HepG2 (cell line): Measurements from ENCODE around the gene TTN. TPM values are rescaled to one million over a fixed set of nuclear protein-coding genes. Genes with fewer than 3 reads are reported as not detected.

Source experiments
- CAMTA2 ChIP-seq: sonication (generic); formaldehyde crosslinking; IDR thresholded peaks from 2 replicates; pipeline ENCODE4 v1.4.0; 2020; ENCODE audit warnings: mild to moderate bottlenecking, missing genetic modification reagents, borderline replicate concordance
- CREB1 ChIP-seq, 2 experiments: fragments of 450-650 bp in 1 of 2; IDR thresholded peaks; 2 replicates each; pipeline ENCODE4 v1.6.1; 2016 to 2017; ENCODE audit warnings: control low read depth in 1 of 2, mild to moderate bottlenecking in 1 of 2, missing compliant biosample characterization in 1 of 2, missing genetic modification characterization in 1 of 2
- FOSL2 ChIP-seq: sonication (generic); formaldehyde crosslinking; IDR thresholded peaks from 2 replicates; pipeline ENCODE4 v1.4.0; 2020; ENCODE audit warnings: missing genetic modification reagents
- HOXA7 ChIP-seq: sonication (generic); formaldehyde crosslinking; IDR thresholded peaks from 2 replicates; pipeline ENCODE4 v1.8.1; 2022; ENCODE audit warnings: mild to moderate bottlenecking, missing genetic modification reagents, moderate library complexity
- KDM5B ChIP-seq: sonication (generic); formaldehyde crosslinking; IDR thresholded peaks from 2 replicates; pipeline ENCODE4 v1.4.0; 2020; ENCODE audit warnings: missing genetic modification reagents, mild to moderate bottlenecking, borderline replicate concordance
- KLF13 ChIP-seq: sonication (generic); formaldehyde crosslinking; IDR thresholded peaks from 2 replicates; pipeline ENCODE4 v1.4.0; 2020; ENCODE audit warnings: mild to moderate bottlenecking, missing genetic modification reagents
- POLR2A ChIP-seq, 2 experiments: IDR thresholded peaks; 2 replicates each; pipeline ENCODE4 v1.6.1; 2011; ENCODE audit warnings: low read depth in 2 of 2, low read length in 2 of 2, mild to moderate bottlenecking in 1 of 2, moderate library complexity in 1 of 2; ENCODE audit not compliant: insufficient read depth in 1 of 2
- SOX13 ChIP-seq, 3 experiments: fragments of 450-650 bp in 1 of 3; sonication (generic) in 1 of 3; formaldehyde crosslinking in 1 of 3; IDR thresholded peaks in 2 of 3; conservative IDR thresholded peaks in 1 of 3; 2 replicates each; pipeline versions ENCODE4 v1.5.0 to v1.6.1; 2016 to 2020; ENCODE audit warnings: antibody characterized with exemption in 1 of 3, mild to moderate bottlenecking in 1 of 3, missing compliant biosample characterization in 1 of 3, missing genetic modification reagents in 1 of 3, moderate library complexity in 1 of 3
- U2AF1 ChIP-seq: fragments of 200-400 bp; formaldehyde crosslinking; optimal IDR thresholded peaks from 2 replicates; pipeline ENCODE3; 2017; ENCODE audit warnings: mild to moderate bottlenecking, low read depth, low read length
- ZBTB8A ChIP-seq: sonication (generic); formaldehyde crosslinking; IDR thresholded peaks from 2 replicates; pipeline ENCODE4 v1.4.0; 2020; ENCODE audit warnings: mild to moderate bottlenecking, low read depth, missing genetic modification reagents, borderline replicate concordance
- ZNF138 ChIP-seq: sonication (generic); formaldehyde crosslinking; IDR thresholded peaks from 2 replicates; pipeline ENCODE4 v1.5.0; 2020; ENCODE audit warnings: mild to moderate bottlenecking, low read depth, missing genetic modification reagents
- ZNF317 ChIP-seq: sonication (generic); formaldehyde crosslinking; IDR thresholded peaks from 2 replicates; pipeline ENCODE4 v1.5.0; 2020; ENCODE audit warnings: mild to moderate bottlenecking, missing genetic modification reagents
- ZNF329 ChIP-seq: sonication (generic); formaldehyde crosslinking; IDR thresholded peaks from 2 replicates; pipeline ENCODE4 v1.9.0; 2021; ENCODE audit warnings: low read depth, mild to moderate bottlenecking, missing genetic modification reagents
- ZNF644 ChIP-seq: IDR thresholded peaks from 2 replicates; pipeline ENCODE4 v1.6.1; 2016; ENCODE audit warnings: low read depth
- ZNF768 ChIP-seq: sonication (generic); formaldehyde crosslinking; IDR thresholded peaks from 2 replicates; pipeline ENCODE4 v1.4.0; 2020; ENCODE audit warnings: missing genetic modification reagents
- ZNF782 ChIP-seq: sonication (generic); formaldehyde crosslinking; IDR thresholded peaks from 2 replicates; pipeline ENCODE4 v1.4.0; 2020; ENCODE audit warnings: missing genetic modification reagents, mild to moderate bottlenecking, borderline replicate concordance
- polyA plus RNA-seq, 8 experiments: library from polyadenylated mRNA; depleted of rRNA in 3 of 8; stranded (reverse) in 7 of 8; unstranded in 1 of 8; fragments of >200 nt; fragmentation: Illumina TruSeq in 4 of 8; extraction: Trizol in 4 of 8; gene quantifications; 2 replicates each; pipeline versions ENCODE4 v1.2.1 to v1.2.3, GENCODE V29; 2011 to 2016; ENCODE audit warnings: low read depth in 4 of 8, missing spikeins in 1 of 8, mixed read lengths in 1 of 8; ENCODE audit not compliant: insufficient read depth in 1 of 8
- total RNA-seq, 5 experiments: library from RNA; depleted of rRNA; stranded (reverse); fragments of >200 nt; fragmentation: Illumina TruSeq; extraction: Trizol; gene quantifications; 2 replicates each; pipeline ENCODE4 v1.2.3, GENCODE V29; 2016; ENCODE audit warnings: low read depth in 1 of 5
- TF ChIP-seq, protein P1 (sequence below): sonication (generic); formaldehyde crosslinking; IDR thresholded peaks from 2 replicates; pipeline ENCODE4 v1.5.0; 2020; ENCODE audit warnings: mild to moderate bottlenecking, missing genetic modification reagents
- TF ChIP-seq, protein P2 (sequence below): IDR thresholded peaks from 2 replicates; pipeline ENCODE4 v1.6.1; 2012; ENCODE audit warnings: inconsistent platforms
- TF ChIP-seq, protein P3 (sequence below): sonication (generic); formaldehyde crosslinking; IDR thresholded peaks from 2 replicates; pipeline ENCODE4 v1.9.0; 2021; ENCODE audit warnings: missing genetic modification reagents, borderline replicate concordance
- TF ChIP-seq, protein P4 (sequence below): sonication (generic); formaldehyde crosslinking; IDR thresholded peaks from 2 replicates; pipeline ENCODE4 v1.5.1; 2020; ENCODE audit warnings: mild to moderate bottlenecking, missing genetic modification reagents, borderline replicate concordance
- TF ChIP-seq, protein P5 (sequence below): sonication (generic); formaldehyde crosslinking; IDR thresholded peaks from 2 replicates; pipeline ENCODE4 v1.4.0; 2020; ENCODE audit warnings: missing genetic modification reagents

TTN gene
- total and polyA plus RNA-seq, 2 of the 13 experiments (the other 11 are each of a cell fraction or from before 2014, with no cell fraction given) = under 0.01 TPM

DNA sequence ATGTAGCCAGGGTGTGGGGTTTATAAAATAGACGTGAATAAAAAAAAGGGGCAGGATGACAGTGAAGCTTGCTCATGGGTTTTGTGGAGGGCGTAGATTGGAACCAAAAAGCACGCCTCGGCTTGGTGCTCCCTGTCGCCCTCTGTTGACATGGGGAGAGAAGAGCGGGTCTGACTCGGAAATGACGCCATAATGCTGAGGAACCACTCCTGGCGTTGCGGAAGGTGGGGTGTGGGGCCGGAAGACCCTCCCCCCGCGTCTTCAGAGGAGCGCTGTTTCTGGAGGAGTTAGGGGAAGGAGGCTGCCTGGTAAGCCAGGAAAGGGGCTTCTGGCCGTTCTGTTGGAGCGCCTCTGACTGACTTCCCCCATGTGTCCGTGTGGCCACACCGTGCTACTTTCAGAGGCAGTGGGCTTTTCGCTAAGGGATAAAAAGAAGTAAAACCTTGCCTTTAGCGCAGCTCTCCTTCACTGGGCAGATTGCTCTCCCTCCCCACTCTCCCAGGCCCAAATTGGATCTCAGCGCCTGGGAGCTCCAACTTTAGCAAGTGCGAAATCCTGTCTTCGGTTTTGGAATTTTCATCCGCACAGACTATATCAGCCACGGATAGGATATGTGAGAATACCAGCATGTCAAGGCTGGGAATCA lies 284.1 kb downstream of the TTN start (continued):
- TF ChIP-seq, protein P1, sequence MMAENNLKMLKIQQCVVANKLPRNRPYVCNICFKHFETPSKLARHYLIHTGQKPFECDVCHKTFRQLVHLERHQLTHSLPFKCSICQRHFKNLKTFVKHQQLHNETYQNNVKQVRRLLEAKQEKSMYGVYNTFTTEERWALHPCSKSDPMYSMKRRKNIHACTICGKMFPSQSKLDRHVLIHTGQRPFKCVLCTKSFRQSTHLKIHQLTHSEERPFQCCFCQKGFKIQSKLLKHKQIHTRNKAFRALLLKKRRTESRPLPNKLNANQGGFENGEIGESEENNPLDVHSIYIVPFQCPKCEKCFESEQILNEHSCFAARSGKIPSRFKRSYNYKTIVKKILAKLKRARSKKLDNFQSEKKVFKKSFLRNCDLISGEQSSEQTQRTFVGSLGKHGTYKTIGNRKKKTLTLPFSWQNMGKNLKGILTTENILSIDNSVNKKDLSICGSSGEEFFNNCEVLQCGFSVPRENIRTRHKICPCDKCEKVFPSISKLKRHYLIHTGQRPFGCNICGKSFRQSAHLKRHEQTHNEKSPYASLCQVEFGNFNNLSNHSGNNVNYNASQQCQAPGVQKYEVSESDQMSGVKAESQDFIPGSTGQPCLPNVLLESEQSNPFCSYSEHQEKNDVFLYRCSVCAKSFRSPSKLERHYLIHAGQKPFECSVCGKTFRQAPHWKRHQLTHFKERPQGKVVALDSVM = no peak
- TF ChIP-seq ZNF329 (CRISPR knock-in tag) (no peak), ZNF782 (CRISPR knock-in tag) (no peak), ZNF768 (CRISPR knock-in tag) (no peak), FOSL2 (CRISPR knock-in tag) (peak; percentile 43; the same call in 1 of the 2 replicates), SOX13 (IDR thresholded peaks at IDR 0.05) (no peak), SOX13 (CRISPR knock-in tag; conservative IDR thresholded peaks at IDR 0.05 in 1 of 2, IDR thresholded peaks at IDR 0.05 in 1 of 2) (0 out of 4 replicates have a peak, but pooled peaks of 1 of the 2 experiments have one; percentile 7), ZNF317 (CRISPR knock-in tag) (no peak), U2AF1 (no peak), CAMTA2 (no peak), ZBTB8A (CRISPR knock-in tag) (no peak), KDM5B (CRISPR knock-in tag) (no peak), ZNF644 (CRISPR knock-in tag) (peak; percentile 58; the same call in 1 of the 2 replicates), CREB1 (IDR thresholded peaks at IDR 0.05) (peak; percentile 72), CREB1 (CRISPR knock-in tag; IDR thresholded peaks at IDR 0.05) (peak; percentile 94), HOXA7 (CRISPR knock-in tag) (no peak), POLR2A (IDR thresholded peaks at IDR 0.05; ENCODE audit: insufficient read depth in 1 of 2, low read depth in 2 of 2, low read length in 2 of 2) (peak; percentile 27 to 79; a peak in 3 of 4 replicates), ZNF138 (CRISPR knock-in tag) (no peak), KLF13 (CRISPR knock-in tag) (no peak)
- TF ChIP-seq, protein P2, sequence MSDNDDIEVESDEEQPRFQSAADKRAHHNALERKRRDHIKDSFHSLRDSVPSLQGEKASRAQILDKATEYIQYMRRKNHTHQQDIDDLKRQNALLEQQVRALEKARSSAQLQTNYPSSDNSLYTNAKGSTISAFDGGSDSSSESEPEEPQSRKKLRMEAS = peak; percentile 55
- TF ChIP-seq, protein P3, sequence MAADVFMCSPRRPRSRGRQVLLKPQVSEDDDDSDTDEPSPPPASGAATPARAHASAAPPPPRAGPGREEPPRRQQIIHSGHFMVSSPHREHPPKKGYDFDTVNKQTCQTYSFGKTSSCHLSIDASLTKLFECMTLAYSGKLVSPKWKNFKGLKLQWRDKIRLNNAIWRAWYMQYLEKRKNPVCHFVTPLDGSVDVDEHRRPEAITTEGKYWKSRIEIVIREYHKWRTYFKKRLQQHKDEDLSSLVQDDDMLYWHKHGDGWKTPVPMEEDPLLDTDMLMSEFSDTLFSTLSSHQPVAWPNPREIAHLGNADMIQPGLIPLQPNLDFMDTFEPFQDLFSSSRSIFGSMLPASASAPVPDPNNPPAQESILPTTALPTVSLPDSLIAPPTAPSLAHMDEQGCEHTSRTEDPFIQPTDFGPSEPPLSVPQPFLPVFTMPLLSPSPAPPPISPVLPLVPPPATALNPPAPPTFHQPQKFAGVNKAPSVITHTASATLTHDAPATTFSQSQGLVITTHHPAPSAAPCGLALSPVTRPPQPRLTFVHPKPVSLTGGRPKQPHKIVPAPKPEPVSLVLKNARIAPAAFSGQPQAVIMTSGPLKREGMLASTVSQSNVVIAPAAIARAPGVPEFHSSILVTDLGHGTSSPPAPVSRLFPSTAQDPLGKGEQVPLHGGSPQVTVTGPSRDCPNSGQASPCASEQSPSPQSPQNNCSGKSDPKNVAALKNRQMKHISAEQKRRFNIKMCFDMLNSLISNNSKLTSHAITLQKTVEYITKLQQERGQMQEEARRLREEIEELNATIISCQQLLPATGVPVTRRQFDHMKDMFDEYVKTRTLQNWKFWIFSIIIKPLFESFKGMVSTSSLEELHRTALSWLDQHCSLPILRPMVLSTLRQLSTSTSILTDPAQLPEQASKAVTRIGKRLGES = no peak
- TF ChIP-seq, protein P4, sequence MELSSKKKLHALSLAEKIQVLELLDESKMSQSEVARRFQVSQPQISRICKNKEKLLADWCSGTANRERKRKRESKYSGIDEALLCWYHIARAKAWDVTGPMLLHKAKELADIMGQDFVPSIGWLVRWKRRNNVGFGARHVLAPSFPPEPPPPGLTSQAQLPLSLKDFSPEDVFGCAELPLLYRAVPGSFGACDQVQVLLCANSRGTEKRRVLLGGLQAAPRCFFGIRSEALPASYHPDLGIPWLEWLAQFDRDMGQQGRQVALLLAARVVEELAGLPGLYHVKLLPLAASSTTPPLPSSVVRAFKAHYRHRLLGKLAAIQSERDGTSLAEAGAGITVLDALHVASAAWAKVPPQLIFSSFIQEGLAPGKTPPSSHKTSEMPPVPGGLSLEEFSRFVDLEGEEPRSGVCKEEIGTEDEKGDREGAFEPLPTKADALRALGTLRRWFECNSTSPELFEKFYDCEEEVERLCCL = no peak
- TF ChIP-seq, protein P5, sequence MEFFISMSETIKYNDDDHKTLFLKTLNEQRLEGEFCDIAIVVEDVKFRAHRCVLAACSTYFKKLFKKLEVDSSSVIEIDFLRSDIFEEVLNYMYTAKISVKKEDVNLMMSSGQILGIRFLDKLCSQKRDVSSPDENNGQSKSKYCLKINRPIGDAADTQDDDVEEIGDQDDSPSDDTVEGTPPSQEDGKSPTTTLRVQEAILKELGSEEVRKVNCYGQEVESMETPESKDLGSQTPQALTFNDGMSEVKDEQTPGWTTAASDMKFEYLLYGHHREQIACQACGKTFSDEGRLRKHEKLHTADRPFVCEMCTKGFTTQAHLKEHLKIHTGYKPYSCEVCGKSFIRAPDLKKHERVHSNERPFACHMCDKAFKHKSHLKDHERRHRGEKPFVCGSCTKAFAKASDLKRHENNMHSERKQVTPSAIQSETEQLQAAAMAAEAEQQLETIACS (CRISPR knock-in tag) = no peak
